Stimulated activated CD8-positive, alpha-beta memory T cell treated with anti-CD3 and anti-CD28 coated beads, Interleukin-15, amount 100 ng/mL, for 24 hours (primary cell): ENCODE data around the gene IGLON5.

ENCODE experiments used
- DNase-seq: peaks from one replicate; pipeline ENCODE4 v3.0.0-alpha.2; 2020; ENCODE audit warnings: low read depth

IGLON5 gene

GRCh38 chr19:51317968-51318367 lies 6.5 kb downstream of the IGLON5 start:
- no peak for DNase-seq

GRCh38 chr19:51318687-51319648 lies 7.5 kb downstream of the IGLON5 start:
- no peak for DNase-seq

GRCh38 chr19:51319649-51320279 lies 8.3 kb downstream of the IGLON5 start:
- no peak for DNase-seq

DNA sequence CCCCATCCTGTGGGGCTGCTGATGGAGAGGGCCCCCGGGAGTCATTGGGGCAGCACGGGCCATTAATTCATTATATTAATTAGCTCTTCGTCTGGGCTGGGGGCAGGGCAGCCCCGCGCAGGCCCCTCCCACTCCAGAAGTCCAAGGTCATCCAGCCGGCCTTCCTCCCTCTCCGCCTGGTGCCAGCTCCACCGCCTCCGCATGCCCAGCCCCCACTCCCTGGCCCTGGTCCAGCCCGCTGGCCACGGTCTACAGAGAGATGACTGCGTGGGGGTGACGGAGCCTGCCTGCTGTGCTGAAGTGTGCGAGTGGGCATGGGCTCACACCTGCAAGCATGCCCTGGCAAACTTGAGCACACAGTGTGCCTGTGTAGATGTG lies 8.8 kb downstream of the IGLON5 start:
- DNase-seq: no peak

DNA sequence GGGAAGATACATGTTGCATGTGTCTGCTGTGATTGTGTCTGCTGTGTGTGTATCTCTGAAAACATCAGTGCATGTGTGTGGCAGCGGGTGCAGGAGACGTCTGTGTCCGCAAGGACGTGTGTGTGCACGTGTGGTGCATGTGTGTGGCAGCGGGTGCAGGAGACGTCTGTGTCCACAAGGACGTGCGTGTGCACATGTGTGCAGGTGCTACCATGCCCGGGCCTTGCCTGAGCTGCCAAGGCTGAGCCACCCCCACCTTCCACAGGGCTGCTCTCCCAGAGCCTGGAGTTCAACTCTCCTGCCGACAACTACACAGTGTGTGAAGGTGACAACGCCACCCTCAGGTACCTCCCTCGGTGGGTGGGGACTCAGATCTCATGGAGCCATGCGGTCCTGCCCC lies 10.4 kb downstream of the IGLON5 start:
- no peak for DNase-seq

- no peak for DNase-seq
Observed at GRCh38 chr19:51323481-51324166, 12.2 kb downstream of the IGLON5 start.

DNA sequence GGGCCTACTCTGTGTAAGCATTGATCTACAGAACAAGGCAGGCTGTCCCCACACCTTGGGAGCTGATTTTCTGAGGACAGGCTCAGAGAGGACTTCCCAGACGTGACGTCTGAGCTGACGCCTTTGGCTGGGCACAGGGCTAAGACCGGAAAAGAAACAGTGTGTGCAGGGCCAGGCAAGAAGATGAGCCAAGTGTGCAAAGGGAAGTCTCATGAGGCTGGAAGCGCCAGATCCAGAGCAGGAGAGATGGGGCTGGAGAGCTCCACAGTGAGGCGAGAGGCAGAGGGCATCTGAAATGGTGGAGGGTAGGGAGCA lies 12.7 kb downstream of the IGLON5 start:
- DNase-seq: no peak

DNA sequence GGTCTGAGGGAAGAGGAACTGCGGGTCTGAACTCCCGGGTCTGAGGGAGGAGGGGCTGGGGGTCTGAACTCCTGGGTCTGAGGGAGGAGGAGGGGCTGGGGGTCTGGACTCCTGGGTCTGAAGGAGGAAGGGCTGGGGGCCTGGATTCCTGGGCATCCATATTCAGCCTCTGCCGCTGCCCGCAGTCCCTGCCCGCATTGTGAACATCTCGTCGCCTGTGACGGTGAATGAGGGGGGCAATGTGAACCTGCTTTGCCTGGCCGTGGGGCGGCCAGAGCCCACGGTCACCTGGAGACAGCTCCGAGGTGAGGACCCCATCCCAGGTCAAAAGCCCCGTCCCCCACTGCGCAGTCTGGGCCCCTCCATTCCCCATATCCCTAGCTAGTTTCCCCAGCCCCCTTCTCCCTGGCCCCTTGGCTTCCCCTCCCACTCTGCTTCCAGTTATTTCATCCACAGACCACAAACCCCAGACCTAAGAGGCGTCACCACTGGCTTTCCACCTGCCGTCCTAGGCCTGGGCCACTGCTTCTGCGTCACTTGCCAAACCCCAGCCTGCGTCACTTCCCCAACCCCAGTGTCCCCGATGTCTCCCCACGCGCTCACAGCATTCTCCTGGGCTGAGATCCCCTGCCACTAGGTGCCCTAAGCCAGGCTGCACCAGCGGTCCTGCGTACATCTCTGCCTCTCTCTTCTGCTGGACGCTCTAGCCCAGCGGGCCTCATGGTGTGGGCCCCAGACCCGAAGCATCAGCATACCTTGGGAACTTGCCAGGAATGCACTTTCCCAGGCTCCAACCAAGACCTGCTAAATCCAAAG lies 13.9 kb downstream of the IGLON5 start:
- DNase-seq: no peak

DNA sequence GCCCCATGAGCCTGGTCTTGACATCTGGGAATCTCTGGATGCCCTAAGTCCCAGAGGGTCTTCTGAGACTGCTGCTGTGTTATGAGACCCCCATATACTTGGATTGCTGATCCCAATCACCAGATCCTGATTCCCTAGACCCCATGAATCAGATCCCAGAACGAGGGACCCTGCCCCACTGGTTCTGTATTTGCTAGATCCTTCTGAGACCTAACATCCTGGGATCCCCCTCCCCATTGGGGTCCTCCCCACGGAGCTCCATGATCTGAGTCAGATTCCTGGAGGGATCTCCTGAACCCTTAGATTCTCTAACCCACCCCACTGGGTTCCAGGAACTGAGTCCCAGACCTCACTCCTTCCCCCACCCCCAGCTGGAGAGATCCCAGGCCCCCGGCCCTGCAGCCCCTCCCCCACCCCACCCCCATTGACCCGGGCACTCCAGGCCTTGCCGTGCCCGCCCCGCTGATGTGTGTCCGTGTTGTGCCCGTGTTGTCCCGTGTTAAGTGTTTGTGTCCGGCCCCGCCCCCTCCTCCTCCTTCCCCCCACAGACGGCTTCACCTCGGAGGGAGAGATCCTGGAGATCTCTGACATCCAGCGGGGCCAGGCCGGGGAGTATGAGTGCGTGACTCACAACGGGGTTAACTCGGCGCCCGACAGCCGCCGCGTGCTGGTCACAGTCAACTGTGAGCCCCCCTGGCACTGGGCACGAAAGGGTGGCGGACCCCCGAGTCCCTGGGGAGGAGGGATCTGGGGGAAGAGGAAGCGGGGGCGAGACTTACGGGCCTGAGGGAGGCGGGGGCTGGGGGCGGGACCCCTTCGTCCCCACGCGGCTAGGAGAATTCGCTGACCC lies 15.0 kb downstream of the IGLON5 start:
- no peak for DNase-seq

DNA sequence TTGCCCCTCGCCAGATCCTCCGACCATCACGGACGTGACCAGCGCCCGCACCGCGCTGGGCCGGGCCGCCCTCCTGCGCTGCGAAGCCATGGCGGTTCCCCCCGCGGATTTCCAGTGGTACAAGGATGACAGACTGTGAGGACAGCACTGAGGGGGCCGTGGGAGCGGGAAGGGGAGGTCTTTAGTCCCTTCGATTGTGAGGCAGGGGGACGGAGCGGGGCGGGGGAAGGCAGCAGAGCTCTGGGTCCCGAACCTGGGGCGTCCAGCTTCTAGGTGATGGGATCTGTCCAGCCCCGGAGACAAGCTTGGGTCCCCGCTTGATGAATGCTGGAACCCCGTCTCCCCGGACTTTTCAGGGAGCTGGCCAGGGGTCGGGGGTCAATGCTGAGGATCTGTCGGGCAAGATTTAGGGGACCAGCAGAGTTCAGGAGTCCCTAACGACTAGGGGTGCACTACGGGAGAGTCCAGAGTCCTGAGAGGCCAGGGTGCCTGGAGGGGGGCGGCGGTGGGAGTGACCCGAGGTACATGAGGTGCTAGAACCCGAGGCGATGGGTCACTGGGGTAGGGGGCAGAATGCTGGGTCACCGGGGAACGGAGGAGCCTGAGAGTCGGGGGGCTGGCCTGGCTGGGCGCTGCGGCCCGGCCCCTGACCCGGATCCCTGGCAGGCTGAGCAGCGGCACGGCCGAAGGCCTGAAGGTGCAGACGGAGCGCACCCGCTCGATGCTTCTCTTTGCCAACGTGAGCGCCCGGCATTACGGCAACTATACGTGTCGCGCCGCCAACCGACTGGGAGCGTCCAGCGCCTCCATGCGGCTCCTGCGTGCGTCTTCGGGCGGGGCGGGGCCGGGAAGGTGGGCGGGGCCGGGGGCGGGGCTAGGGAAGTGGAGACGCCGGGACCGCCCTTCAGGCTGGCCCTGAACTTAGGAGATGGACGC lies 15.9 kb downstream of the IGLON5 start:
- peak; percentile 38 for DNase-seq

- DNase-seq: no peak
Observed at GRCh38 chr19:51329411-51329810, 18.0 kb downstream of the IGLON5 start.

GRCh38 chr19:51330366-51330765 lies 18.9 kb downstream of the IGLON5 start:
- DNase-seq: no peak

DNA sequence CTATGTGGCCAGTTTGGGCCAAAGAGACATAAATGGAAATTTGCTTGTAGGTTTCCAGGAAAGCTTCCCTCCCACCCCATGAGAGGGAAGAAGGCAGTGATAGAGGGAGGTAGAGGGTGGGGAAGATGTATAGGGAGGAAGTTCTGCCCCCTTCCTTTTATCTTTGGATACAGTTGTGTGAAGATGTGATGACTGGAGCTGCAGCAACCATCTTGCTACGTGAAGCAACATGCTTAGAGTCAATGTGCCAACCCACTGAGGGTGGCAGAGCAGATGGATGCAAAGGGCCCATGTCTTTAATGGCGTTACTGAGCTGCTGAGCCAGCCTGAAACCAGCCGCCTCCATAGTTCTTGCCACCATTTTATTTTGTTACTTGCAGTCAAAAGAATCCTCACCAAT lies 19.7 kb downstream of the IGLON5 start:
- no peak for DNase-seq

- no peak for DNase-seq
Observed at GRCh38 chr19:51331716-51332115, 20.3 kb downstream of the IGLON5 start.

DNA sequence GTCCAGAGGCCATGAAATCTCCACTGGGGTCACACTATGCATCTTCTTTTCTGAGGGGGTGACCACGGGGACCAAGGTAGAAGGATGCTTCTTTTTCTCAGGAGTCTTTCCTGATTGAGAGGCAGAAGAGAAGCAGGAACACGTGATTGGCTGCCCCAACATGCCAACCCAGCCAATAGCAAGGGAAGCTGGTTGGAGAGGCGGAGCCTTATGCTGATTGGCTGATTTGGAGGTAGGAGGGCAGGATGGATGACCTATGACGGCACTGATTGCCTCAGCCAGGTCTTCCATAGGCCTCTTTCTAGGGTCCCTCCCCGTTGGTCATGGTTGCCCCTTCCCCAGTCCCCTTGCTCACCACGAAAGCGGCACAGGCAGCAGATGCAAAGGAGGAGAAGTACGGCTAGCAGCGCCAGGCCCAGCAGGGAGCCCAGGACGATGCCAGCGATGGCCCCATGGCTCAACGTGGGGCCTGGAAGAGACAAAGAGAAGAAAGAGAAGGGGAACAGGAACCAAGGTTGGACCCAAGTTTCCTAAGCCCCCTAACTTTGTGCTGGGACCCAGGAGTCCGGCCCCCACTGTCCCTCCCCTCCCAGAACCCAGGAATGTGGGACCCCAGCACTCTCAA lies 22.5 kb downstream of the IGLON5 start:
- DNase-seq: no peak

- DNase-seq: no peak
Observed at GRCh38 chr19:51337141-51337860, 25.9 kb downstream of the IGLON5 start.

DNA sequence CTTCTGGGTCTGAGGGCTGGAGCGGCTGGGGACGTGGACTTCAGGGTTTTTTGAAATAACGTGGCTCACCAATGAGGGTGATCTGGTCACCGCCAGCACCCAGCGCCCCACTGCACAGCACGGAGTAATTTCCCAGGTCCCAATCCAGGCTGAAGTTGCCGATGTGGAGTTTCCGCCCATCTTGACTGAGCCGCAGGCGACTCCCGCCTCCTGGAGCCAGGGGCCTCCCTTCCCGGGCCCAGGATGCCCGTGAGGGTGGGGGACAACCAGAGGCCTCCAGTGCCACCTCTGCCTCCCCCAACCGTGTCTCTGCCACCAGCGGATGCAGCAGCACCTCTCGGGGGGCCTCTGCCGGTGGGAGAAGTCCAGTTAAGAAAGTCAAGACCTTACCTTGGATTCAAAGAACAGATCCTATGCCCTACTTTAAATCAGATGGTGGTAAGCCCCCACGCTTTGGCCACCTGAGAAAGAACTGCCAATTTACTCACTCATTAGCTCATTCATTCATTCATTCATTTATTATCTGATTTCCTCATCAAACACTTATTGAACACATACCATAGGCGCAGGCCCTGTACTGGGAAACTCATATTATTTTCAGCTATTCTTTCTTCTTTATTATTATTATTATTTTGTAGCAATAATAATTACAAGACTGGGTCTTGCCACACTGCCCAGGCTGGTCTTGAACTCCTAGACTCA lies 26.6 kb downstream of the IGLON5 start:
- DNase-seq: no peak

DNA sequence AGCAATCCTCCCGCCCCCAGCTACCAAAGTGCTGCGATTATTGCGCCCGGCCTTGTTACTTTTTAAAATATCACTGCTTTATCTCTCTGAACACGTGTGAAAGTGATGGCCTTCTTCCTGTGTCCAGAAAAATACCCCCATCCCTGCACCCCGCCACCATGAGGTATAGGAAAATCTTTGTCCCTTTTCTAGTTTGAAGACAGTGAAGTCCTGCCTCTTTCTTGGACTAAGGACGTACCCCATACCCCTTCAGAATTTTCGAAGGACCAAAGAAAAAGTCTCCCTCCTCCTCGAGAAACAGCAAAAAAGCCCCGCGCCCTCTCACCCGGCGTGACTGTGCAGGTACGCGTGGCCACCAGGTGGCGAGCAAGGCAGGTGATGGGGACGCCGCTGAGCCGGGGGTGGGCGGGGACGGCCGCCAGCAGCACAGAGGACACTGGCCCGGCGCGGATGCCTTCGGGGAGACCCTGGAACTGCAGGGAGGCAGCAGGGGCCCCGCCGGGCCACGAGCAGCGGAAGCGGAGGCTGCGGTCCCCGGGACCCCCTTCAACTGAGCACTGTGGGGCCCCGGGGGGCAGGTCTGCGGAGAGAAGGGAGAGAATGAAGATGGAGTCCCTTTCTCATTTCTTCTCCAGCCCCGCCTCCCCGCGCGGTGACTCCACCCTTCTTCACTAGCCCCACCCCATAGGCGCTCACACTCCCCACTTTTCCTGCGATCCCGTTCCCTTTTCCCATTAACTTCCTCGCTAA lies 27.3 kb downstream of the IGLON5 start:
- peak; percentile 65 for DNase-seq
